Activated naive CD8-positive, alpha-beta T cell treated with anti-CD3 and anti-CD28 coated beads, Interleukin-2, amount 50 U/mL, for 16 hours (primary cell): ENCODE results near the gene TDG.

Experiments
- DNase-seq: peaks from one replicate; pipeline ENCODE4 v3.0.0-alpha.2; 2020; ENCODE audit warnings: low read depth, low spot score

The TDG gene

GRCh38 chr12:103965590-103966504 is at the start of gene TDG:
Gene TDG (plus strand): TSS chr12:103965872. CDS start chr12:103966038, 166 bp downstream.
- peak; percentile 94 for DNase-seq

GRCh38 chr12:103917873-103918272 is 47.8 kb upstream of the TDG start:
- no peak for DNase-seq

- DNase-seq = no peak
These were observed 40.7 kb upstream of the TDG start for GRCh38 chr12:103924761-103925641.

- DNase-seq = no peak
These were observed 37.0 kb upstream of the TDG start for GRCh38 chr12:103928682-103929045.

GRCh38 chr12:103929046-103929783 is 36.5 kb upstream of the TDG start:
- peak; percentile 61 for DNase-seq

- DNase-seq = no peak
These were observed 36.0 kb upstream of the TDG start for GRCh38 chr12:103929784-103930033.

- peak; percentile 100 for DNase-seq
These were observed 35.5 kb upstream of the TDG start, which contains the start of gene HSP90B1 for GRCh38 chr12:103930034-103930786. Gene HSP90B1 (plus strand): TSS chr12:103930410. CDS start chr12:103930516, 106 bp downstream.

GRCh38 chr12:103930787-103931735 is 34.6 kb upstream of the TDG start:
- no peak for DNase-seq

GRCh38 chr12:103933237-103933636 is 32.4 kb upstream of the TDG start:
- DNase-seq = no peak

GRCh38 chr12:103936679-103937078 is 29.0 kb upstream of the TDG start:
- no peak for DNase-seq

GRCh38 chr12:103944964-103945363 is 20.7 kb upstream of the TDG start:
- no peak for DNase-seq

GRCh38 chr12:103947871-103948555 is 17.7 kb upstream of the TDG start:
- DNase-seq = no peak

- no peak for DNase-seq
These were observed 16.8 kb upstream of the TDG start for GRCh38 chr12:103948746-103949406.

GRCh38 chr12:103952497-103952896 is 13.2 kb upstream of the TDG start:
- no peak for DNase-seq

GRCh38 chr12:103955811-103956508 is 9.7 kb upstream of the TDG start:
- DNase-seq = no peak

GRCh38 chr12:103956509-103957027 is 9.1 kb upstream of the TDG start:
- DNase-seq = no peak

- no peak for DNase-seq
These were observed 7.7 kb upstream of the TDG start for GRCh38 chr12:103957865-103958388.

GRCh38 chr12:103958621-103959020 is 7.1 kb upstream of the TDG start:
- DNase-seq = no peak
